Activated CD4-positive, alpha-beta T cell treated with anti-CD3 and anti-CD28 coated beads, Interleukin-2, amount 50 U/mL, for 4 hours (primary cell): Measurements from ENCODE around the gene MS4A15.
"Not testable (repeated sequence)": the region's sequence is repeated elsewhere in the genome, so short reads cannot be mapped to it uniquely, and the experiment has no call there.

Experiments
- DNase-seq, 2 experiments: peaks; one replicate each; pipeline ENCODE4 v3.0.0-alpha.2; 2020

MS4A15 gene

DNA sequence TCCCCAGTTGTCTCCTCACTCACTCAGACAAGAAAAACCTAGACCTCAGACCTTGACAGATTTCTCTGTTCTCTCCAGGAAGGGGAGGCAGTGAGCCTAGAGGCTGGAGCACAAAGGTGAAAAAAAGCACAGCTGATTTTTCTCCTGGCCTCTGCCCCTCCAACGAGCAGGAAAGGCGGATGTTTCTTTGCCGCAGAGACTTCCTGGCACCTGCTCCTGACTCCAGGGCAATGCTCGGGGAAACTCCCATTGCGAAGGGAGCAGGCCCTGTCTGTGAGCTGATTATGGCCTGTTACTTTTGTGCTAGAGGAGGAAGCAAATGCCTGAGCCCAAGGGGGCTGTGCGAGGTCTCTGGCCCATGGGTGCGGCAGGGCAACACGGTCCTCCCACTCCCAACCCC, 53.9 kb downstream of the MS4A15 start:
- DNase-seq = no peak

DNA sequence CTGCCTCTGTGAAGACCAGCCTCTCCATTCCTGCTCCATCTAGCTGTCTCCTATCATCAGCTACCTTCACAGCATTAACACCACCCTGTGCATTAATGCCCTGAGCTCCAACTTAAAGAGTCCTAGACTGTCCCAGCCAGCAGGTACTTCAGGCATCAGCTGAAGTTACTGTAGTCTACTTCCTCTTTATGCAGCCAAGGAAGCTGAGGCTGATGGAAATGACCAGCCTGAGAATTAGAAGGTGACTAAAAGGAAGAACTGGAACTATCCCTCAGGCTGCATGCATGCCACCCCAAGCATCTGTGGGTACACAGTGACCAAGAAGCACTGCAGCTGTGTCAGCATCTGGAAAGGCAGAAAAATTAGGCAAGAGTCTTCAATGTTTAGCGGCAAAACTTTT, 56.7 kb downstream of the MS4A15 start:
- DNase-seq = no peak

DNA sequence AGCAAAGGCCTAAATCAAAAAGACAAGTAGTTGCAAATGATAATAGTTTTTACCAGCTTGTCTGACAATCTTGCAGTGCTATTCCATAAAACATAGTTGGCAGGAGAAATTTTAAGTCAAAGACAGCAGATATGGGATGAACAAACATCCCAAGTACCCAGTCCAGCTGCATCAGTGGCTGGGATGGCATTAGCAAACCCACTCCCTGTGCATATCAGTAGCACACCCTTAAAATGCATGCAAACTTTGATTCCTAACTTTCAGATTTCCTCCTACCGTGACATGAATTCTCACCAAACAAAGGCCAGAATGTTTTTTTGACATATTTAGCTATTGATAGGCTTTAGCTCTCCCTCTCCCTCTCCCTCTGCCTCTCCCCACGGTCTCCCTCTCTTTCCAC, 57.4 kb downstream of the MS4A15 start:
- DNase-seq = no peak

DNA sequence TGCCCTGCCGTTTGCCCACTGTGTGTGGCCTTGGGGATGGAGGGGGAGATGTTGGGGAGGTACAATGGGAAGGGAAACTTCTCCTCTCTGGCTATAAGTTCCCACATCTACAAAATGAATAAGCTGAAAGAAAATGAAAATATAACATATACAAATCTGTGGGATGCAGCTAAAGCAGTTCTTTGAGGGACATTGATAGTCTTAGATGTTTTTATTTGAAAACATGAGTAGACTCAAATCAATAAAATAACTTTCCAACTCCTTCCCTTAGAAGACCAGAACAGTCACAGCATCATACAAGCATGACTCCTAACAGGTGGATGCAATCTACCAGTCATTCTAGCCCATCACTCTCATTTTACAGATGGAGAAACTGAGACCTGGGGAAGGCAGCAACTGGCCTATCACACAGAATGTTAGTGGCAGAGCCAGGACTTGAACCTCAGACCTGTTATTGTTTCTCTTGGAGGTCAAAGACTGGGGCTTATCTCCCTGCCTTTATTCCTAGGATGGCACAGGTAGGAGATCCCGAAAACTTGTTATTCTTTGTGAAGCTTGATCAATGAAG, 60.0 kb downstream of the MS4A15 start:
- DNase-seq = no peak

DNA sequence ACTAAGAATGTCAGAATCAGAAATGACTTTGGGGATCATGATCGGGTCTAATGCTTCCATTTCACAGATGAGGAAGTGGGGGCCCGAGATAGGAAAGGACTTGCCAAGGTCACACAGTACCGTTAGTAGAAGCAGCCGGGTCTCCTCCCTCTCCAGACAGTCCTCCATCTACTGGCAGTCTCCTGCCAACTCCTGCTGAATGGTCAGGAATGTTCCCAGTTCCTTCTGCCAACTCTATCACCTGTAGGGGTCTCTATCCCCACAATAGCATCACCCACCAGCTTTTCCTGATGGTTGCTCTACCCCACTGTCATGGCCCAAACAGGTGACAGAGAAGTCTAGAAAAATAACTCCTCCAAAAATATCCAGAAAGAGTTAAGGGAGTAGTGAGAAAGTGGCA, 61.4 kb downstream of the MS4A15 start:
- DNase-seq = no peak

DNA sequence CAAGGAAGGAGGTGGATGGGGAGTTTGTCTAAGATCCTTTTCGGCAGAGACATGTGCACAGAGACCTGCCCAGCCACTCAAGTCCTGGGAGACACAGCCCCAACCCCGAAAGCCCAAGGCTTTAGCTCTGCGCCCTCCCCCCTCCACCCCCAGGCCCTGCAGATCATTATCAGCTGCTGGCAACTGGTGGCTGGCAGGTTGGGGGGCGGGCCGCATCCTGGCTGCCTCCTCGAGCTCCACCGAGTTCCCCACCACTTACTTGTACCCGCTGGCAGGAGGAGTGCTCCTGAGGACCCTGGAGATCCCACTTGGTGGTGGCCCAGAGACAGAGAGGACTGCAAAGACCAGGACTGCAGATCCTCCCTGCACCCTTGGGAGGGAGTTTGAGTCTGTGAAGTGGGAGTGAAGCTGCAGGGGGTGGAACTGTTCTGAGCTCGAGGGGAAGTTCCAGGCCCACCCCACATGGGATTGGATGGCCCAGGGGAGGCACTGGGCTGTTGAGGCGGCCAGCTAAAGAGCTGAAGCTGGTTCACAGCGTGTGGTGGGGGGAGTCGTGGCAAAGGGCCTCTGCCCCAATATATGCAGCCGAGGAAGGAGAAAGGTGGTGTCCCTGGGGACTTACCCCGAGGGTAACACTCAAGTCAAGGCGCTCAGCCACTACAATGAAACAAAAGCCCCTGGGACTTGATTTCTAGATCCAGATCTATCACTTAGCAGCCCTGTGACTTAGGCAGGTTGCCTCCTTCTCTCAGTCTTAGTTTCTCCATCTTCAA, 65.3 kb downstream of the MS4A15 start:
- no peak for DNase-seq

DNA sequence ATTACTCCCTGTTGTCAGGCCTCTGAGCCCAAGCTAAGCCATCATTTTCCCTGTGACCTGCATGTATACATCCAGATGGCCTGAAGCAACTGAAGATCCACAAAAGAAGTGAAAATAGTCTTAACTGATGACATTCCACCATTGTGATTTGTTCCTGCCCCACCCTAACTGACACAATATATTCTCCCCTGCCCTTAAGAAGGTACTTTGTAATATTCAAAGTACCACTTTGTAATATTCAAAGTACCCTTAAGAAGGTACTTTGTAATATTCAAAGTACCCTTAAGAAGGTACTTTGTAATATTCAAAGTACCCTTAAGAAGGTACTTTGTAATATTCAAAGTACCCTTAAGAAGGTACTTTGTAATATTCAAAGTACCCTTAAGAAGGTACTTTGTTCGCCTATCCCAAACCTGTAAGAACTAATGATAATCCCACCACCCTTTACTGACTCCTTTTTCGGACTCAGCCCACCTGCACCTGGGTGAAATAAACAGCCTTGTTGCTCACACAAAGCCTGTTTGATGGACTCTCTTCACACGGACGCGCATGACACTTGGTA, 67.2 kb downstream of the MS4A15 start:
- not testable (repeated sequence) for DNase-seq

DNA sequence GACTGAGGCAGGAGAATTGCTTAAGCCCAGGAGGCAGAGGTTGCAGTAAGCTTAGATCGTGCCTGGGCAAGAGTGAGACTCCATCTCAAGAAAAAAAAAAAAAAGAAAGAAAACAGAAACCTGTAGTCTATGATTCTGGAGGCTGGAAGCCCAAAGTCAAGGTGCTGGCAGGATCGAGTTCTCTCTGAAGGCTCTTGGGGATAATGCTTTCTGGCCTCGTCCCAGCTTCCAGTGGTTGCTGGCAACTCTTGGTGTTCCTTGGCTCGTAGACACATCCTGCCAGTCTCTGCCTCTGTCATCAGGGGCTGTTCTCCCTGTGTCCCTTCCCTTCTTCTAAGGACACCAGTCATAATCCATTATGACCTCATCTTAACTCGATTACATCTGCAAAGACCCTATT, 68.5 kb downstream of the MS4A15 start:
- DNase-seq = no peak

DNA sequence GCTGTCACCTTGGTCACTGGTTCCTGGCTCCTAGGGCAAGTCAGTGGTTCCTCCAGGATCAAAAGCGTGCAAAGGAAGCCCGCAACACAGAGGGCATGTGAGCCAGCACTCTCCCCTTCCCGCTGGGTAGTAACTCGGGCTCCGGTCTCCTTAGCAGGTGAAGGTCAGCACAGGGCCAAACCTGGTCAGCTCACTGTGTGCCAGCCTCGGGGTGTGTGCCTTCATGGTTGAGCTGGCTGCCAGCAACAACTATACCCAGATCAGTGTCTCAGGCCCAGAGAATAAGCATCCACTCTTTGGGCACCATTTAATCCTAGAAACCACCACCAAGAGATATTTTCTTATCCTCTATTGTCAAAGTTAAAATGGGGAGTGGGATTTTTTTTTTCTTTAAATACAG, 69.1 kb downstream of the MS4A15 start:
- DNase-seq = no peak
